GM13977 (cell line): ENCODE data around the gene HSF5.

Experiments
- DNase-seq: peaks from one replicate; pipeline ENCODE4 v3.0.0; 2012; ENCODE audit warnings: low spot score
- in situ Hi-C: fragments of 300-500 bp; cut with MboI; formaldehyde crosslinking; loops from one replicate; pipeline ENCODE4 v1.12.0; 2022; ENCODE audit warnings: low sequenced_read_pairs, low pct_unique_long_range_greater_than_20kb, mixed read lengths, inconsistent platforms; ENCODE audit not compliant: unreplicated experiment
- TF ChIP-seq, protein P1 (sequence below): IDR thresholded peaks from 2 replicates; pipeline ENCODE4 v1.5.1; 2012; ENCODE audit warnings: mild to moderate bottlenecking, control low read depth; ENCODE audit not compliant: insufficient read depth; ENCODE audit errors: extremely low read depth, missing control alignments

The HSF5 gene

DNA sequence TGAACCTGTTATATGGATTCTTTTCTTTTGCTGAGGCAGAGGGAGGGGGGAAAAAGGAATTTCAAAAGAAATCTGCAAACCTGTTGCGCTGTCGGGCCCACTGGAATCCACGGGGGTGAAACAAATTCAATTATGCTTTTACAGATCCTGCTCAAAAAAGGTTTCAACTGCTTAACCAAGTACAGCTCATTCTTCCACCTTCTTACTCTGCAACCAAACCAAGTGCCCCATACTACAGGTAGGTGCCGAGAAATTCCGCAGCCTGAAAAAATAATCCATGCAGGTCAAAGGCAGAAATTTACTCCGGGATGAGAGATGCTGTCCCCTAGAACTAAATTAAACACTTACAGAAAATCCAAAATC lies 71.3 kb downstream of the HSF5 start:
- TF ChIP-seq, protein P1, sequence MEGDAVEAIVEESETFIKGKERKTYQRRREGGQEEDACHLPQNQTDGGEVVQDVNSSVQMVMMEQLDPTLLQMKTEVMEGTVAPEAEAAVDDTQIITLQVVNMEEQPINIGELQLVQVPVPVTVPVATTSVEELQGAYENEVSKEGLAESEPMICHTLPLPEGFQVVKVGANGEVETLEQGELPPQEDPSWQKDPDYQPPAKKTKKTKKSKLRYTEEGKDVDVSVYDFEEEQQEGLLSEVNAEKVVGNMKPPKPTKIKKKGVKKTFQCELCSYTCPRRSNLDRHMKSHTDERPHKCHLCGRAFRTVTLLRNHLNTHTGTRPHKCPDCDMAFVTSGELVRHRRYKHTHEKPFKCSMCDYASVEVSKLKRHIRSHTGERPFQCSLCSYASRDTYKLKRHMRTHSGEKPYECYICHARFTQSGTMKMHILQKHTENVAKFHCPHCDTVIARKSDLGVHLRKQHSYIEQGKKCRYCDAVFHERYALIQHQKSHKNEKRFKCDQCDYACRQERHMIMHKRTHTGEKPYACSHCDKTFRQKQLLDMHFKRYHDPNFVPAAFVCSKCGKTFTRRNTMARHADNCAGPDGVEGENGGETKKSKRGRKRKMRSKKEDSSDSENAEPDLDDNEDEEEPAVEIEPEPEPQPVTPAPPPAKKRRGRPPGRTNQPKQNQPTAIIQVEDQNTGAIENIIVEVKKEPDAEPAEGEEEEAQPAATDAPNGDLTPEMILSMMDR: no peak
- in situ Hi-C loops: no loop called here
- no peak for DNase-seq

- TF ChIP-seq, protein P1: no peak
- in situ Hi-C loops: no loop called here
- no peak for DNase-seq
Measured at GRCh38 chr17:58416396-58416795, 71.8 kb downstream of the HSF5 start.

DNA sequence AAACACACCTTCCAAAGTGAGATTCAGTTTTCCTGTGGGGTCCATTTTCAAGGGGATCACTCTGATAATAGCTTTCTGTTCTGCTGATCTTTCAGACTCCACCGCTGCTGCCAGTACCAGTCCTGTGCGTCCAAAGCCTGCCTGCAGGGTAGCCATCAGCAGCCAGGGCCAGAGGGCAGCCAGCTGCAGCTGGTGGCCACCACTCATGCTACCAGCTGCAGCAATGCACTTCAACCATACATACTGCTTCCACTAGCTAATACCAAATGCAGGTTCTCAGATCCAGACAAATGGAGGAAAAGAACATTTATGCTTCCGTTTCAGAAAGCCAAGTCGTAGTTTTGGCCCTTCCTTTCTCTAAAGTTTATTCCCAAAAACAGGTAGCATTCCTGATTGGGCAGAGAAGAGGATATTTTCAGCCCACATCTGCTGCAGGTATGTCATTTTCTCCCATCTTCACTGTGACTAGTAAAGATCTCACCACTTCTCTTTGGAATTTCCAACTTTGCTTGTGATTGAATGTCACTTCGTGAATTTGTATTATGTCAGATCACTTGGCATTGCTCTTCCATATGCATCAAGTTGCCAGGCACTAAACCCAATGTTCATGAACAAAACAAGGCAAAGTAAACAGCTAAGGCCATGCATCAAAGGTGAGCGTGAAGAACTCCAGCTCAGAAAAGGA lies 72.7 kb downstream of the HSF5 start:
- in situ Hi-C loops: no loop called here
- DNase-seq: no peak
- TF ChIP-seq, protein P1: no peak

- TF ChIP-seq, protein P1: no peak
- DNase-seq: no peak
- in situ Hi-C loops: no loop called here
Measured at GRCh38 chr17:58414596-58414997, 73.6 kb downstream of the HSF5 start.

DNA sequence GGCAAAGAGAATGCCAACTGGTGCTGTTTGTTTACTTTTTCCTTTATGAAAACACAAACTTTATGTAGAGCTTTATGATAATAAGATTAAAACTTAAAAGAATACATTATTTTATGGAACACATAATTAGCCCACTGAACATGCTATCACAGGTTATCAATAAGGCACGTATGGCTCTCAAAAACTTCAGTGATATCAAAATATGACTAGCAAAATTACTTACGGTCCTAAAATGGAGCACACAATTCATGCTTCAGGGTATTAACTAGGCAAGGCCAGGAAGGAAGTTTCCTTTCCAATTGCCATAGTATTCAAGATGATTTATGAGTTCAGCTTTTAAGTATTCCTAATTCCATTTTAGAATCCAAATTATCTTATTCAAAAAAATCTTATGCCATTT lies 74.5 kb downstream of the HSF5 start:
- in situ Hi-C loops: no loop called here
- TF ChIP-seq, protein P1: no peak
- DNase-seq: no peak

- TF ChIP-seq, protein P1: no peak
- DNase-seq: no peak
- in situ Hi-C loops: no loop called here
Measured at GRCh38 chr17:58412961-58413586, 75.1 kb downstream of the HSF5 start.
